ENCODE data around the gene ASAP2. TPM values are rescaled to one million over a fixed set of nuclear protein-coding genes. Genes with fewer than 3 reads are reported as not detected.

The ASAP2 gene
- total RNA-seq, 2 donors from 2014 or later: 58.1 to 61.7 TPM

DNA sequence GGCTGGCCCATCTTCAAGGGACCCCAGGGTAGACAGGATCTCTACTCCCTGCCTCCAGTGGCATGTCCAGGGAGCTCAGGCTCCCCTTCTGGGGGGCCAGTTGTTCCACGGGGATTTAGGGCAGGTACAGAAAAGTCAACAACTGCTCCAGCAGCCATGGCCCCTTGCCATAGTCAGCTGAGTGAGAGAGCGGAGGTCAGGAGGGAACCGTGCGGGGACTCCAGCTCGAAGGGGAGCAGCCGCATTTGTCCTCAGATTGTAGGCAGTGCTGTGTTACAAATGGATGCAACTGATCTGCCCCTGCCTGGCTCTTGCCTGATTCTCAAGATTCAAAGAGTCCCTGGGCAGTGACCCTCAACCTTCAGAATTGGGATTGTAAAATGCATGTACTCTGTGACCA is 166.9 kb downstream of the ASAP2 start:
- TF ChIP-seq, protein P1, sequence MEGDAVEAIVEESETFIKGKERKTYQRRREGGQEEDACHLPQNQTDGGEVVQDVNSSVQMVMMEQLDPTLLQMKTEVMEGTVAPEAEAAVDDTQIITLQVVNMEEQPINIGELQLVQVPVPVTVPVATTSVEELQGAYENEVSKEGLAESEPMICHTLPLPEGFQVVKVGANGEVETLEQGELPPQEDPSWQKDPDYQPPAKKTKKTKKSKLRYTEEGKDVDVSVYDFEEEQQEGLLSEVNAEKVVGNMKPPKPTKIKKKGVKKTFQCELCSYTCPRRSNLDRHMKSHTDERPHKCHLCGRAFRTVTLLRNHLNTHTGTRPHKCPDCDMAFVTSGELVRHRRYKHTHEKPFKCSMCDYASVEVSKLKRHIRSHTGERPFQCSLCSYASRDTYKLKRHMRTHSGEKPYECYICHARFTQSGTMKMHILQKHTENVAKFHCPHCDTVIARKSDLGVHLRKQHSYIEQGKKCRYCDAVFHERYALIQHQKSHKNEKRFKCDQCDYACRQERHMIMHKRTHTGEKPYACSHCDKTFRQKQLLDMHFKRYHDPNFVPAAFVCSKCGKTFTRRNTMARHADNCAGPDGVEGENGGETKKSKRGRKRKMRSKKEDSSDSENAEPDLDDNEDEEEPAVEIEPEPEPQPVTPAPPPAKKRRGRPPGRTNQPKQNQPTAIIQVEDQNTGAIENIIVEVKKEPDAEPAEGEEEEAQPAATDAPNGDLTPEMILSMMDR (IDR thresholded peaks at IDR 0.05): no peak
- Histone ChIP-seq H3K9ac (ENCODE audit: low read depth in 2 of 2, low read length in 2 of 2) (no peak overlapping the region), H3K27me3 (no peaks in the 10 kb centered on the region), H3K4me3 (no peak overlapping the region), H3K27ac (no peak overlapping the region), H3K36me3 (no peaks in the 10 kb centered on the region), H3K9me3 (no peaks in the 10 kb centered on the region), H3K4me1 (no peaks in the 10 kb centered on the region)
- intact Hi-C loops (cut with DNase I): no loop called here
- no peak for DNase-seq

DNA sequence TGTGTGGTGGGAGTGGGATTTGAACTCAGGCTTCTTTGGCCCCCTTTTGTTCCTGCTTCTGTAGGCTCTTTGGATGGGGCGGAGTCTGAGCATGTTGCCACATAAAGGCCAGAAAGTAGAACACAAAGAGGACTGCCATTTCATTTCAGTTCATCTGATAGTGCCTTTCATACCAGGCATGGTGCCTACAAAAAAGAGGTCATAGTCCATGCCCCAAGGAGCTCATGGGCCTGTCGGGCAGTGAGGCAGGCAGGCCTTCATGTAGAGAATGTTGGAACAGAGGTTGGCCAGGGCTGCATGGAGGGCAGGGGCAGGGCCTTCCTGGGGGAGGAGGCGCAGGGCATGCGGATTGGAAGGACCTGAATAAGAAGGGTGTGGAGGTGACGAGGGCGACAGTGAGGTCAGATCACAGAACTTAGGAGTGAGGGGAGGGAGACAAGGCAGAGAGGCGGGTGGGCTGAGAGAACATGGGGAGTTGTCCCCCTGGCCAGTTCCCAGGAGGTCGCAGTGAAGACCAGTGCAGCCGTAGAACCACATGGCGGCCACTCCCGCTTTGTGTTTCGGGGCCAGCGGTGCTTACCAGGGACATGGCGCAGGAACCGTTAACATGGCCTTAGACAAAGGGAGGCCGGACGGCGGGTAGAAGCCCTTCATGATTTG is 167.6 kb downstream of the ASAP2 start:
- Histone ChIP-seq H3K27ac (no peak overlapping the region), H3K9ac (ENCODE audit: low read depth in 2 of 2, low read length in 2 of 2) (no peak overlapping the region), H3K27me3 (no peaks in the 10 kb centered on the region), H3K36me3 (no peaks in the 10 kb centered on the region), H3K4me3 (no peak overlapping the region), H3K4me1 (no peaks in the 10 kb centered on the region), H3K9me3 (no peaks in the 10 kb centered on the region)
- intact Hi-C loops (cut with DNase I): no loop called here
- no peak for DNase-seq
- TF ChIP-seq, protein P1 (IDR thresholded peaks at IDR 0.05): no peak

DNA sequence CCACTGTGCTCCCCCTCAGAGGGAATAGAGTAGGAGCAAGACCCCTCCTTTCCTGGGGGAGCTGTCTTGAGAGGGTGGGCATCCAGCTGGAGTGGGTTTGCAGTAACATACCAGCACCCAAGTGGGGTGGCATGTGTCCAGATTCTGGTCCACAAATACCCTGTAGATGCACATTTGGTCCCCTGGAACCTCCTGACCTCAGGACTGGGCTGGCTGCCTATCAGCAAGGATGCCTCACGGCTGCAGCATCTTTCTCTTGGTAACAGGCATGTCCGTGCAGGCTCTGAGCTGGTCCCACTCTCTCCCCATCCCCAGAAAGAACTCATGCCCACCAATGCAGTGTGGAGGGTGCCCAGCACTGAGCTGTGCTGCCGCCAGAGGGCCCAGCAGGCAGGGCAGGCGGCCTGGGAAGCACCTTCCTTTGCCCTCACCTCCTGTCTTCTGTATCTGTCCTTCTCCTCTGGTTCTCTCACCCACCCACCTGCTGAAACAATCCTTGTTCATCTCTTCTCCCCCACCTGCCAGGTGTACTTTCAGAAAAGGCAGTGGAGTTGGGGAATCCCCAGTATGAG is 169.3 kb downstream of the ASAP2 start:
- TF ChIP-seq, protein P1 (IDR thresholded peaks at IDR 0.05): no peak
- Histone ChIP-seq H3K9me3 (no peaks in the 10 kb centered on the region), H3K9ac (ENCODE audit: low read depth in 2 of 2, low read length in 2 of 2) (no peak overlapping the region), H3K36me3 (no peaks in the 10 kb centered on the region), H3K27ac (no peak overlapping the region), H3K4me1 (peaks cover 5% of the 10 kb centered on the region), H3K27me3 (no peaks in the 10 kb centered on the region), H3K4me3 (no peak overlapping the region)
- no peak for DNase-seq
- intact Hi-C loops (cut with DNase I): no loop called here

DNA sequence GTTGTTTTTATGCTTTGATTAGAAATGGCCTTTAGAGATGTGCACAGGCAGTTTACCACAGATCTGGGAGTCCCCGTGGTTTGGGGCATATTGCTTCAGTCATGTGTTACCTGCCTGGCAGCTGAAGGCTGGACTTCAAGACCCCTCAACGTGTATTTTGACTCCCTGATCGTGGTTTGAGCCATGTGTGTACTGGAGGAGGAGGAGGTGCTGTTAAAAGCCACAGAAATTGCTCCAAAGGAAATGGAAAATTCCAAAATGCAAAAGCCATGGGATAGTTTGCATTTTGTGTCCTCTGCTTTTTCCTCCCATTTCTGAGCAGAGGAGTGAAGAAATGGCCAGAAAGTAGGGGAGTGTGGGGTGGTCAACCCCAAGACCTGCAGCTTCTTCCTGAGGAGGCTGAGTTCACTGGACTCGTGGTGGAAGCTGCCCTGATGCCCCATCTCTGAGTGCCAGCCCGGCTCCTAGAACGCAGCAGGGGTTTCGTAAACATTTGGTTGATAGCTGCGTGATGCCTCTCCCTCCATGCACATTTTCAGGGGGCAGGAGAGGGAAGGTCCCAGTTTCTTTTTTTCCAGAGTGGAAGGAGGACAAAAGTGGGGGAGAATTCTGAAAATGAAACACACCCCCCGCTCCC is 171.0 kb downstream of the ASAP2 start:
- Histone ChIP-seq H3K9me3 (no peaks in the 10 kb centered on the region), H3K9ac (ENCODE audit: low read depth in 2 of 2, low read length in 2 of 2) (no peak overlapping the region), H3K4me1 (peaks cover 6% of the 10 kb centered on the region), H3K4me3 (no peak overlapping the region), H3K36me3 (no peaks in the 10 kb centered on the region), H3K27ac (peak overlapping the region; percentile 50), H3K27me3 (no peaks in the 10 kb centered on the region)
- intact Hi-C loops (cut with DNase I): no loop called here
- no peak for DNase-seq
- TF ChIP-seq, protein P1 (IDR thresholded peaks at IDR 0.05): no peak

DNA sequence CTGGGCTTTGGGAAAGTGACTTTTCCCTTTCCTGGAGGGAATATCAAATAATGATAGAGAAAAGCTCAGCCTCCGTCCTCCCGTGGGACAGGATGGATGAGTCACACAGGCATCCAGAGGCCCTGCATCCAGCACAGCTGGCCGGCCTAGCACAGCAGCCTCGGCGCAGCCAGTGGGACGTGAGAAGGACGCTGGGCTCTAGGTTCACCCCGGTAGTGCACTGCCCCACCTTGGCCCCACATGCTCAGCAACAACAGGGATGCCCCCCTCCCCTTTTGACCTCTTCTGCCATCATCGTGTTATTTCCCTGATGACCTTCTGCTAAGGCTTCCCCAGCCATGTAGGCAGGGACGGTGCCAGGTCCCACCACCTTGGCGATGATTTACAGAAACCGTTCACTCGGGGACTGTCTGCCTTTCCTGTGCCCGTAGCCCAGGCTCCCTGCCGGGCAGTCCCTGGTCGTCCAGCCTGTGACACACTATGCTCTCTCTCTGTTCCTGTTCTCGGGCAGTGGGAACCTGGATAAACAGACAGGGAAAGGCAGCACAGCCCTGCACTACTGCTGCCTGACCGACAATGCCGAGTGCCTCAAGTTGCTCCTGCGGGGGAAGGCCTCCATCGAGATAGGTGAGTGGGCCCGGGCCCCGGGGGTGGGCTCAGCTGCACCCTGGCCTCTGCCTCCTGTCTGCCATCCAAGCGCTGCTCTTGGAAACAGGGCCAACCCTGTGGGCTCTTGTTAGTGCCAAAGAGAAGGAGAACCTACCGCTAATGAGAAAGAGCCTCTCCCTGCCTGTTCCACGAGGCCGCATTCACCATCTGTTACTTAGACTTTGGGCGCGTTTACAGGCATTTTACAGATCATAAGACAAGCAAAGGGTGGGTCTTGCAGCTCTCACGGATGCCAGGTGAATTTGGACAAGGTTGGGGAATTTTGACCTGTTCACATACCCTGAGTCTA is 172.1 kb downstream of the ASAP2 start:
- Histone ChIP-seq H3K9me3 (no peaks in the 10 kb centered on the region), H3K4me1 (peaks cover 6% of the 10 kb centered on the region), H3K9ac (ENCODE audit: low read depth in 2 of 2, low read length in 2 of 2) (no peak overlapping the region), H3K36me3 (no peaks in the 10 kb centered on the region), H3K27me3 (no peaks in the 10 kb centered on the region), H3K4me3 (no peak overlapping the region), H3K27ac (peak overlapping the region; percentile 50)
- TF ChIP-seq, protein P1 (IDR thresholded peaks at IDR 0.05): no peak
- intact Hi-C loops (cut with DNase I): no loop called here
- DNase-seq: no peak

Data from colonic mucosa (tissue), 4 donors.